Breast epithelium (tissue), 3 donors: Measurements from ENCODE around the gene TNIP2.
"Not testable (repeated sequence)": the region's sequence is repeated elsewhere in the genome, so short reads cannot be mapped to it uniquely, and the experiment has no call there.

Experiments used
- CTCF ChIP-seq, 3 donors: fragments of 450-650 bp; IDR thresholded peaks; one replicate each; pipeline ENCODE4 v1.5.1; 2016 to 2017; ENCODE audit warnings: antibody characterized with exemption in 3 of 3, mild to moderate bottlenecking in 3 of 3, moderate library complexity in 3 of 3
- POLR2A ChIP-seq: fragments of 450-650 bp; IDR thresholded peaks from one replicate; pipeline ENCODE4 v1.6.1; 2016; ENCODE audit warnings: antibody characterized with exemption, mild to moderate bottlenecking, moderate library complexity
- POLR2AphosphoS5 ChIP-seq, 3 donors: sonication (generic); formaldehyde crosslinking; IDR thresholded peaks; one replicate each; pipeline ENCODE4 v1.6.1; 2017; ENCODE audit warnings: antibody characterized with exemption in 3 of 3

- TF ChIP-seq POLR2A; CTCF (IDR thresholded peaks at IDR 0.05); POLR2AphosphoS5 (IDR thresholded peaks at IDR 0.05): not testable (repeated sequence)
Measured at GRCh38 chr4:2738296-2738695, 17.8 kb downstream of the TNIP2 start.
